ENCODE data around the gene PROS1.
"Not testable (repeated sequence)": the region's sequence is repeated elsewhere in the genome, so short reads cannot be mapped to it uniquely, and the experiment has no call there.

PROS1 gene

DNA sequence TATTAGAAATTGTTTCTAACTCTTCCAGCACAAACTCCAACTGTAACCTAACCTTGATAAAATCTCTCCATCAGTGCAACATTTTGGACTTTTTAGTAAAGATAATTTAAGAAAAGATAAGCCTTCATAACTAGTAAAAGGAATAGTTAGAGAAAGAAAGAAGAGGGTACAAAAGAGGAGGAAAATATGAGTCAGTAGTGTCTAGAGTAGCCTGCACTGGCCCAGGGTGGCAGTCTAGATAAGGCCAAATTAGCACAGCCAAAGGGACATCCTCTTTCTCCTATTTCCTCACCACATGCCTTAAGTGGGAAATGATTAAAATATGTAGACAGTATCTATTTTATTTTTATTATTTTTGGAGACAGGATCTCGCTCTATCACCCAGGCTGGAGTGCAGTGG lies 3.7 kb downstream of the PROS1 start:
- no peak for DNase-seq (ENCODE audit: low read depth, low spot score)

DNA sequence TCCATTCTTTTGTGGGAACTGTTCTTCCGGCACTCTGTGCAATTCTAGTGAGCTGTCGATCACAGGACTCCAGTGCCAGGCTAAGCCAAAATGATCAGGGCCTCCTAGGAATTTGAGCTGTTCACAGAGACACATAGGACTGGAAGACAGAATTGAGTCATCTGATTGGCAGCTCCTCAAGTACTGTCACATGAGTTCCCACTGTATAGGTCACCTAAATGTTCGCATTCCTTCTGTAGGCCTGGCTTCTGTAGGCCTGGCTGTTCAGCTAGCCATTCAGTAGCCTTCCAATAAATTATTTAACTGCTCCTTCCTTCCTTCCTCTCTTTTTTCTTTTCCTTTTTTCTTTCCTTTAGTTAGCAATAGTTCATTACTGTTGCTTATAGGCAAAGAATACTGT lies 4.3 kb downstream of the PROS1 start:
- DNase-seq (ENCODE audit: low read depth, low spot score), result no peak

DNA sequence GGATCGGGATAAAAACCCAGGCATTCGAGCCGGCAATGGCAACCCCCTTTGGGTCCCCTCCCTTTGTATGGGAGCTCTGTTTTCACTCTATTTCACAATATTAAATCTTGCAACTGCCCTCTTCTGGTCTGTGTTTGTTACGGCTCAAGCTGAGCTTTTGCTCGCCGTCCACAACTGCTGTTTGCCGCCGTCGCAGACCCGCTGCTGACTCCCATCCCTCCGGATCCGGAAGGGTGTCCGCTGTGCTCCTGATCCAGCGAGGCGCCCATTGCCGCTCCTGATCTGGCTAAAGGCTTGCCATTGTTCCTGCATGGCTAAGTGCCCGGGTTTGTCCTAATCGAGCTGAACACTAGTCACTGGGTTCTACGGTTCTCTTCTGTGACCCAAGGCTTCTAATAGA lies 8.6 kb downstream of the PROS1 start:
- DNase-seq (ENCODE audit: low read depth, low spot score), result not testable (repeated sequence)

DNA sequence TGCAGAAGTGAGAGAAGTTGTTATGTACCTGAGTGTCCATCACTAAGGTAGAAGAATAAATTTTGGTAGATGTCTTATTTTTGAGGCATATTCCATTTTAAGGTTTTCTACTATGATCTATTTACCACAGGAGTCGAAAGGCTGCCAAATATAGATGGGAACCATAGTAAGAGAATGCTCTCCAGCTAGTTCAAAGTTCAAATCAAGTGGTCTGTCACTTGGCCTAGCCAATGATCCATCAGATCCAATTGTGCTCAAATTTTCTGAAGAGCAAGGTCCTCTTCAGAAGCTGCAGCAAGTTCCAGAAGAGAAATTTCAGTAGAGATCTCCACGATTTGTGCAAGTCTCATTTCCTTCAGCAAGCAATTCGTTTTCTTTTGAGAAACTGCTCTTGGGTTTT lies 10.9 kb downstream of the PROS1 start:
- no peak for DNase-seq (ENCODE audit: low read depth, low spot score)

DNA sequence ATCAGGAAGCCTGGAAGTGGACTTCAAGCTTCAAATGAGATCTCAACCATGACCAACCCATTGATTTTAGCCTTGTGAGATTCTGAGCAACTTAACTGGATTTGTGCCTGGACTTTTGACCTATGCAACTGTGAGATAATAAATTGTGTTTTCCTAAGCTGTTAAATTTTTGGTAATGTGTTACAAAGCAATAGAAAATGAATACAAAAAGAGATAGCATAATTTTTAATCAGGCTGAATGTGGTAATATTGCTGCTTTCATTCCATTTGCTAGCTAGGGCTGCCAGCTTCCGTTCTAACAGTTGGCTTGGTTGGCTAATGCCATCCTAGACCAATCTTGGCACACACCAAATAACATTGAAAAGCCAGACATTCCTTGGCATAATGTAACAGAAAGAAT lies 12.2 kb downstream of the PROS1 start:
- DNase-seq (ENCODE audit: low read depth, low spot score), result no peak

DNA sequence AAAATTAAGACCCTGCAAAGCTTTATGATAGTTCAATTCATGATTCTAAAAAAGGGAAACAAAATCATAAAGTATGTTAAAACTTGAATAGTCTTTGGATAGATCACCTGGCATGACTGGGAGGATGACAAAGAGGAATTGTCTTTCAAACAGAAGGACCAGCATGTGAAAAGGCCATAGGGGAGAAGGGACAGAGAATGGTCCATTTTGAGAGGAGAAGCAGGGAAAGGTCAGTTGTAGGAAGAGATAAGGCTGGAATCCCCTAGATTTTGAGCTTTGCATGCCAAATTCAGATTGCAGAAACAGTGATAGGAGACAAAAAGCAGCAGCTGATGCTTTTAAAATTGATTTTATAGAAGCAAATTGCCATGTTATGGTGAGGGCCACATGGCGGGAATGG lies 12.7 kb downstream of the PROS1 start:
- DNase-seq (ENCODE audit: low read depth, low spot score), result no peak

DNA sequence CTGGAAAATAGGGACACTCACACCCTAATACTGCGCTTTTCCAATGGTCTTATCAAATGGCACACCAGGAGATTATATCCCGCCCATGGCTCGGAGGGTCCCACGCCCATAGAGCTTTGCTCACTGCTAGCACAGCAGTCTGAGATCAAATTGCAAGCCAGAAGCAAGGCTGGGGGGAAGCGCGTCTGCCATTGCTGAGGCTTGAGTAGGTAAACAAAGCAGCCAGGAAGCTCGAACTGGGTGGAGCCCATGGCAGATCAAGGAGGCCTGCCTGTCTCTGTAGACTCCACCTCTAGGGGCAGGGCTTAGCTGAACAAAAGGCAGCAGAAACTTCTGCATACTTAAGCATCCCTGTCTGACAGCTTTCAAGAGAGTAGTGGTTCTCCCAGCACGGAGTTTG lies 23.7 kb downstream of the PROS1 start:
- DNase-seq (ENCODE audit: low read depth, low spot score), result not testable (repeated sequence)

DNA sequence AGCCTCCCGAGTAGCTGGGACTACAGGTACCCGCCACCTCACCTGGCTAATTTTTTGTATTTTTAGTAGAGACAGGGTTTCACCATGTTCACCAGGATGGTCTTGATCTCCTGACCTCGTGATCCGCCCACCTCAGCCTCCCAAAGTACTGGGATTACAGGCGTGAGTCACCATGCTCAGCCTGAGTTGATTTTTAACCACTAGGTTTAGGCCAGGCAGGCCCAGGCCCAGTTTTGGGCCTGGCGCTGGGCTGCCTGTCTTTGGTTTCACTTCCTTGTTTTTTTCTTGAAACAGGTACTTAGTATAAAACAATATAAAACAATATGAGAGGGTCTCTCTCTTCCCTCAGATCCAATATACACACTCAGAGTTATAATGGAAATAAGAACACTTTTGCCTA lies 36.2 kb downstream of the PROS1 start:
- not testable (repeated sequence) for DNase-seq (ENCODE audit: low read depth, low spot score)

DNA sequence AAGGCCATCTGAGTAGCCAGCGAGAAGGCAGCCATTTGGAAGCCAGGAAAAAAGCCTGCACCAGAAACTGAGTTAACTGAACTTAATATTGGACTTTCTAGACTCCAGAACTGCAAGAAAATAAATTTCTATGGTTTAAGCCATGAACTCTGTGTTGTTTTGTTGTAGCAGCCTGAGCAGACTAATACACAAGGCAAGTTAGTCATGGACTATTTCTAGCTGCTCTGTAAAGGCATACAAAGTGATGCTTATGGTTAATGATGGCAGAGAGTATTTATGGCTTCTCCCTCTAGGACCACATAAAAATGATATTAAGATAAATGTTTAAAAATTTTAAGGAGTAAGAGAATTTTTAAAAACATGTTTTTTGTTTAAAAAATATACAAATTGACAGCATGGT lies 37.1 kb downstream of the PROS1 start:
- no peak for DNase-seq (ENCODE audit: low read depth, low spot score)

DNA sequence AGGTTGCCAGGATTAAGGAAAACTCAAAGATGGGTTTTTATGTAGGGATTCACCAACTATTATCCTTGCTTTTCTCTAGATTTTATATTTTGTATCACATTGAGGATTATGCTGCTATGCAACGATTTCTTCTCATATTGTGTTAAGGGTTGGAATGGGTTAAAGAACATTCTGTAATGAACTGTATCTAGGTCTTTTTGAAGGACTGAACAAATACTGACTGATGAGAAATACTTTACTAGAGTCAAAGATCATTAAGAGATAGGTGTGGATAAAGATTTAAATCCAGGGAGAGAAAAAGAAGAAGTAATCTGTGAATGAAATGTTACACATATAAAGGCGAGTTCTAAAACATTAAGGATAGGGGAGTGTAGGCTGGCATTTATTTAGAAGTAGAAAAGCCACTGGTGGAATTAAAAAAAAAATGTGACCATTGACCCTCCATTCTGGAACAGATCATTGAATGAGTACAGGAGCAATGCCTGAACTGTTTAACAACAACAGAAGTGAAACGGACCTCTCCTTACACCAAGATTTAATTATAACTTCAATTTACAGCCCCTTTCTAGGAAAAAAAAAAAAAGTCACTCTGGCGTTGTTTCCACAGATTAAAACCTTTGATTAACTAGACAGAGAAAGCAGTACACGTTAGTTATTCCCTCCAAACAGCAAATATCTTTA lies 39.2 kb downstream of the PROS1 start:
- no peak for DNase-seq (ENCODE audit: low read depth, low spot score)

DNA sequence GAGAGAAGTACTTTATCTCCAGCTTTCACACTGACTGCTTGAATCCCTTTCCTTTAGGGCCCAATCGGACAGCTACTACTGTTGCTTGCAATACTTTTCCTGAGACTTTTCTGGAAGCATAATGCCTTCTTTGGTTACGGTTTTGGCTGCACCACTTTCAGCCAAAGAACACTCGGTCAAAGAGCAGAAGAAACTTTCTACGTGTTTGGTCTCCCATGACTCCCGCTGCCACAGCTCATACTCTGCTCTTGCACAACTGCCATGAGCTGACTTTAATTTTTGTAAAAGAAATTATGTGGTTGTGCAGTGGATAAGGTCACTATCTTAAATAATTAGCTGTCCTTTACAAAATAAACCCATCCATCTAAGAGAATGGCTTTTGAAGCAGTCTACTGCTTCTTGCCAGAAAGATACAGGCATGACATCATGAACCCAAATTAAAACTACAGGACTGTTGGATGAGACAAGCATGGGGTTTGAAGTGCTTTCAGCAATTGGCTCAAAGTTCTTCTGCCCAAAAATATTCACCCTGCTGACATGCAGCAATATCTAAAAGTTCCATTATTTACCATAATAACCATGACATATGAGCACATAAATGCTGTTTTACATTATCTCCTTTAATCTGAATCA lies 42.0 kb downstream of the PROS1 start:
- DNase-seq (ENCODE audit: low read depth, low spot score), result no peak

DNA sequence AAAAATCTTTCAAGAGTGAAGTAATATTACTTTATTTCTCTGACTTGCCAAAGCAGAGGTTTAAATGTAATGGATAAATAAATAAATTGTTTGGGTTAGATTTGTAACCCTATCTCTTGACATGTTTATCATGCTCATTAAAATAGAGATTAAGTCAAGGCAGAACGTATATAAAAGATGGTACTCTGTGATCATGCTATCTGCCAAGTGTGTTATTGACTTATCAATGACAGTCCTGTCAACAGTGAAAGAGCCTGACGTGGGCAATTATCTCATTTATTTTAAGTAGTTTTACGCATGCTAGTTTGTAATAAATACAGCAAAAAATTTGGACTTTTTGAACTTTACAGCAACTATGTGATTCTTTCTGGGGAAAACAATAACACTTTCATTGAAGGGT lies 43.7 kb downstream of the PROS1 start:
- DNase-seq (ENCODE audit: low read depth, low spot score), result no peak

DNA sequence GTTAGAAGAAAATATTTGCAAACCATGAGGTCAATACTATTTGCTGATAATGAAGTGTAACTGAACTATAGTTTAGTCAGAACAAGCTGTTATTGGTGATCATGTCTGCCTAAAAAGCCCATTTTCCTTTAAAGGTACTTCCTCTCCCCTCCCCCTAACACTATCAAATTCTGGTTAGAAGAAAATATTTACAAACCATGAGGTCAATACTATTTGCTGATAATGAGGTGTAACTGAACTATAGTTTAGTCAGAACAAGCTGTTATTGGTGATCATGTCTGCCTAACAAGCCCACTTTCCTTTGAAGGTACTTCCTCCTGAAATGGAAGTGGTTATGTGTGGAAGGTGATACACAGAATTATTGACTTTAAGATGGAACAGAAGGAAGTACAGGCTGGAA lies 46.9 kb downstream of the PROS1 start:
- DNase-seq (ENCODE audit: low read depth, low spot score), result no peak

DNA sequence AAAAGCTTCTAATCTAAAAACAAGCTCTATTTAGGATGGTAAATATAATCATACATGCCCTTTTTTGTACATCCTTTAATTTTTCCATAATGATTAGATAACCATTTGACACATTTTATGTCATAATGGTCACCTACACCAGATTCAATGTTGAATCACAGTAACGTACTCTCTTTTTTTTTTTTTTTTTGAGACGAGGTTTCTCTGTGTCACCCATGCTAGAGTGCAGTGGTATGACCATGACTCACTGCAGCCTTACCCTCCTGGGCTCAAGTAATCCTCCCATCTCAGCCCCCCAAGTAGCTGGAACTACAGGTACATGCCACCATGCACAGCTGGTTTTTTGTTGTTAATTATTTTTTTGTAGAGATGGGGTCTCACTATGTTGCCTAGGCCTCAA lies 49.2 kb downstream of the PROS1 start:
- no peak for DNase-seq (ENCODE audit: low read depth, low spot score)

DNA sequence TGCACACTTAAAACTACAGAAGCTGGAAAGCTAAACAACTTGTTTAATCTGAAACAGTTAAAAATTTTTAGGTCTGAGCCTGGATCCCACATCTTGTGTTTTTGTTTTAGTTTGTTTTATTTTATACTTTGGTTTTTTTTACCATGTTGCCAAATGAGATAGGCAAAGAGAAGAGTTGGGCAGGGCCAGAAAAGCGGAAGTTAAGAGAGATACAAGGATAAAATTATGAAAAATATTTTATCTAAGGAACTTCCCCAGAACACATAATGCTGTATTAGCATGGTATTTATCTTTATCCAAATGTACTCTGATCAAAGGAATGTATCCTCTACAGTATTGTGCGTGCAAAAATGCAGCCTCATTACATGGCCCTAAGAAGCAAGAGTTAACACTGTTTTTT lies 50.7 kb downstream of the PROS1 start:
- DNase-seq (ENCODE audit: low read depth, low spot score), result no peak

DNA sequence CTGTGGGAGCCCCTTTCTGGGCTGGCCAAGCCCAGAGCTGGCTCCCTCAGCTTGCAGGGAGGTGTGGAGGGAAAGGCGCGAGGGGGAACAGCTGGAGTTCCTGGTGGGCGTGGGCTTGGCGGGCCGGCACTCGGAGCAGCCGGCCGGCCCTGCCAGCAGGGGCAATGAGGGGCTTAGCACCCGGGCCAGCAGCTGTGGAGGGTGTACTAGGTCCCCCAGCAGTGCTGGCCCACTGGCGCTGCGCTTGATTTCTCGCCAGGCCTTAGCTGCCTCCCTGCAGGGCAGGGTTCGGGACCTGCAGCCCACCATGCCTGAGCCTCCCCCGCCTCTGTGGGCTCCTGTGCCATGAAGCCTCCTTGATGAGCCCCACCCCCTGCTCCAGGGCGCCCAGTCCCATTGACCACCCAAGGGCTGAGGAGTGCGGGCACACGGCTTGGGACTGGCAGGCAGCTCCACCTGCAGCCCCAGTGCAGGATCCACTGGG lies 56.1 kb downstream of the PROS1 start:
- not testable (repeated sequence) for DNase-seq (ENCODE audit: low read depth, low spot score)

DNA sequence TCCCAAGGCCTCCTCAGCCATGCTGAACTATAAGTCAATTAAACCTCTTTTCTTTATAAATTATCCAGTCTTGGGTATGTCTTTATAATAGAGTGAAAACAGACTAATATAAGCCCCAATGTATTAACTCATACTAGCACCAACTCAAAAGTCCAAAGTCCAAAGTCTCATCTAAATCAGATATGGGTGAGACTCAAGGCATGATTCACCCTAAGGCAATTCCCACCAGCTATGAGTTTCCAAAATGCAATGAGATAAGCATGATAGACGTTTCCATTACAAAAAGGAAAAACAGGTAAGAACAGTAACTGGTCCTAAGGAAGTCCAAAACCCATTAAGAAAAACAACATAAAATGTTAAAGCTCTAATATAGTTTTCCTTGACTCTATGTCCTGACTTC lies 60.1 kb downstream of the PROS1 start:
- DNase-seq (ENCODE audit: low read depth, low spot score), result not testable (repeated sequence)

DNA sequence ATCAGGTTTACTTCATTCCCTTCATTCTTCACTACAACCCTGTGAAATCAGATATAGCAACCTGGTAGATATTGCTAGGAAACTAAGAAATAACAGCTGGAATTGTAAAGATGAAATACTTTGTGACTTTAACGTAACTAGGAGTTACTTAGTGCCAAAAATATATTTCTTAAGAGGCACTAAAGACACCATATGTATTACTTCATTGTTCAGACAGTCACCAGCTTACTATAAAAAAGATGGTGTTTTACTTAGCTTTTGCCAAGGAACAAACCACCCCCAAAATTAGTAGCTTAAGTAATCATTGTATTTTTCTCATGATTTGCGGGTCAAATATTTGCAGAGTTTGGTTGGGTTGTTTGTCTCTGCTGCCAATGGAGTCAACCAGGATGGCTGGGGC lies 62.5 kb downstream of the PROS1 start:
- no peak for DNase-seq (ENCODE audit: low read depth, low spot score)

DNA sequence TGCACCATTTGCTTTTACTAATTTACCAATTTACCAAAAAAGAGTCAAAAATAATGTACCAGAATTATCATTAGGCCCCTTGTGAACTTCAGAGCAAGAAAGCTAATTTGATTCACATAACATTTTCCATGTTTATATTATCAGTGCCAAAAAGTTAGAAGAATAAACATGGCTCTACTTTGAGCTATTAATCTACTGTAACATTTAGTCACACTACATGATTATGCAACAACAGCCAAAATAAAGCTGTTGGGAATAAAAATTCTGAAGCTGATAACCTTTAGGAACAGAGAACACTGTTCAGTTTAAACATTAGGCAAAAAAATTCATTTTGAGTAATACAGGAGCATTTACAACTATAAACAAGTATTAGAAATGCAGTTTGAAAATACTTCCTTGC lies 63.6 kb downstream of the PROS1 start:
- no peak for DNase-seq (ENCODE audit: low read depth, low spot score)

DNA sequence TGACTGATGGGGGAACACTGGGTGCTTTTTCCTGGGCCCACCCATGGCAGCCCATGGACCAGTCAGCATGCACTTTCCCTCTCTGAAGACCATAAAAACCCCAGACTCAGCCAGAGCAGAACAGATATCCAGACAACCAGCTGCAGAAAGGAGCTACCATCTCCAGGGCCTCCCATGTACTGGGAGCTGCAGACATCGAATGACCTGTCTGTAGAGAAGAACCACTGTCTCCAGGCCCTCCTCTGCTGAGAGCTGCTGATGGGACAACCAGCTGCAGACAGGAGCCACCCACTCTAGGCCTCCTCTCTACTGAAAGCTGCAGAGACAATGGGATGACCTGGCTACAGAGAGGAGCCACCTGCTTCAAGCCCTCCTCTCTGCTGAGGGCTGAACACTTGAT lies 66.6 kb downstream of the PROS1 start:
- DNase-seq (ENCODE audit: low read depth, low spot score), result no peak

DNA sequence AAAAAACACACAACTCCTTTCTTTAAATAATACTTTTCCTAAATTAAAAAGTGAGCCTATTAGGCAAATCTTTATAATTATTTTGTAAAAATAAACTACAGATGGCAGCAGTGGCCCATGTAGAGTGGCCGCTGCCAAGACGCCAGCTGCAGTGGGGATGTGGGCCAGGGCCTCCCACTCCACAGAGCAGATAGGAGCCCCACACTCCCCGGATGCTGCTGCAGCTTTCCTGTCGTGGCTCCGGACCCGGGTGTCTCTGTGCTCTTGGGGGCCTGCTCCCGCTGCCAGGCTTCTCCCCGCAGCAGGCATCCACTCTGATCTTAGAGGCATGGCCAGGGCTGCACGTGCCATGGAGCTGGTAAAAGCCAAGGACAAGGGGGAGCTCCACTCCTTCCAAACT lies 67.5 kb downstream of the PROS1 start:
- no peak for DNase-seq (ENCODE audit: low read depth, low spot score)

DNA sequence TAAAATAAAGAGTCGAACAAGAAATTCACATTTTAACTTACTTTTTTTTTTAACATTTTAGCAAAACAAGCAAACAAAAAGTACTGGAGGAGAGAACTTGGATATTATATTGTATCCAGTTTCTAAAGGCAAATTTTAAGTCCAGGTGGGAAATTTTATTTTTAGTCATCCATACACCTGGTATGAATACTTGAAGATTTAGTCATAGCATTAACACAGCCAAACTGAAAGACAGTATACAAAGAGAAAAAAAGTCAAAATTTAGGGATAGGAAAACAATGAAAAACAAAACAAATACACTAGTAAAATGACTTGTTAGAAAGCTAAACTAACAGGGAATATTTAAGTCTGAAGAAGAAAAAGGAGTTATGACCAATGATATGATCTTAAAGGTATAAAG lies 69.1 kb downstream of the PROS1 start:
- DNase-seq (ENCODE audit: low read depth, low spot score), result no peak

DNA sequence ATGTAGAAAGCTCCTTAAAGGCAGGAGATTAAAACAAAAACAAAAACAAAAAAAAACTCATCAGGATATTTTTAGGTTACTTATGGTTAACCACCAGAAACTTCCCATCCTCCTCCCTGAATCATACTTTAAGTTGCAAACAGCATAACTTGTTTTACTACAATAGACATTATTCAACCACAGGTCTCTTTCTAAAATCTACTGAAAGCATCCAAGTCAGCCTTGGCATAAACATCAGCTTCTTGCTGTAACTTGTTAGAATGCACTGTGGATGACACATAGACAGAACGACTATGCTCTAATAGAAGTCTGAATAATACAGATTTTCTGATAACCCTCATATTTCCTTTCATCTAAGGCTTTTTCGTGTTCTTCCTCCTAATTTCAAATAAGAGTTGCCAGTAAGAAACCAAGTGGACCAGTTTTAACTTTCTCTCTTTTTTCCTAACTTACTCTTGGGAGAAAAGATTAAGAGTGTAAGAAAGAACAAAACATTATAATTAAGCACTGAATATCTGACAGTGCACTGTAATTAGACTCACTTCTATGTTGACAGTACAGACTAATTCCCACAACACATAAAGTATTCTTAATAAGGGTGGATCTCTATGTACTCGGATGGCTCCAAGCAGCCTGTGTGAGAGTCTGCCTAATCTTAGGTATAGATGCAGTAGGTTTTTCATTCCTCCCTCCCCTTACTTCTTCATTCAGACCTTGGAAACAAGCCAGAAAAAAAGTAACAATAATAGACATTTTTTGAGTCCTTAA lies 95.3 kb downstream of the PROS1 start:
- DNase-seq (ENCODE audit: low read depth, low spot score), result not testable (repeated sequence)
